Endothelial cell of umbilical vein (primary cell): ENCODE results near the gene TPM1.

Experiments used
- CTCF ChIP-seq, 2 donors: IDR thresholded peaks; 1 replicate in 1 of 2; 2 replicates in 1 of 2; pipeline ENCODE4 v1.5.1; 2011; ENCODE audit warnings: low read length in 2 of 2, mild to moderate bottlenecking in 2 of 2, moderate library complexity in 2 of 2, control low read depth in 1 of 2, inconsistent platforms in 1 of 2, low read depth in 1 of 2; ENCODE audit not compliant: insufficient read depth in 1 of 2; ENCODE audit errors: extremely low read depth in 1 of 2
- EZH2 ChIP-seq: IDR thresholded peaks from 2 replicates; pipeline ENCODE4 v1.6.1; 2012; ENCODE audit warnings: borderline replicate concordance, low read depth, mild to moderate bottlenecking, moderate library complexity, low read length, inconsistent platforms; ENCODE audit not compliant: severe bottlenecking
- GATA2 ChIP-seq: IDR thresholded peaks from 2 replicates; pipeline ENCODE4 v1.7.0; 2011; ENCODE audit warnings: low read depth, mild to moderate bottlenecking, moderate library complexity, mixed read lengths, low read length; ENCODE audit not compliant: insufficient read length, insufficient read depth
- JUN ChIP-seq: IDR thresholded peaks from 2 replicates; pipeline ENCODE4 v1.6.1; 2011; ENCODE audit warnings: borderline replicate concordance, low read depth; ENCODE audit not compliant: insufficient read length, insufficient read depth
- MAX ChIP-seq: IDR thresholded peaks from 2 replicates; pipeline ENCODE4 v1.6.1; 2011; ENCODE audit not compliant: insufficient read depth, insufficient read length
- MYC ChIP-seq: IDR thresholded peaks from one replicate; pipeline ENCODE4 v1.6.1; 2011; ENCODE audit warnings: mild to moderate bottlenecking, low read depth, low read length
- POLR2A ChIP-seq: IDR thresholded peaks from 2 replicates; pipeline ENCODE4 v1.6.1; 2012; ENCODE audit warnings: low read depth, mild to moderate bottlenecking, control low read depth, low read length
- POLR2AphosphoS5 ChIP-seq: IDR thresholded peaks from 2 replicates; pipeline ENCODE4 v1.6.1; 2012; ENCODE audit warnings: low read depth, mild to moderate bottlenecking, control low read depth, low read length, moderate library complexity; ENCODE audit not compliant: insufficient read depth

- TF ChIP-seq CTCF (IDR thresholded peaks at IDR 0.05; ENCODE audit: extremely low read depth in 1 of 2, insufficient read depth in 1 of 2, low read depth in 1 of 2, low read length in 2 of 2) (no peak), POLR2A (no peak), EZH2 (no peak), MYC (no peak), POLR2AphosphoS5 (no peak), JUN (no peak), GATA2 (no peak), MAX (no peak)
Measured at GRCh38 chr15:63034578-63034977, 8.0 kb upstream of the TPM1 start.
